Caco-2 (cell line): ENCODE measurements around the gene HGFAC. TPM values are rescaled to one million over a fixed set of nuclear protein-coding genes. Genes with fewer than 3 reads are reported as not detected.

ENCODE experiments used
- BruUV-seq: library from RNA; stranded (reverse); fragments of 400-500 nt; replicated peaks from 2 replicates; lab custom pipeline; 2021; lab: Mats Ljungman, UMichigan
- CTCF ChIA-PET: fragments of 300-600 bp; sonication (Branson Sonifier 250); formaldehyde crosslinking; loops from one replicate; lab custom pipeline; 2022; ENCODE audit warnings: antibody characterized with exemption; lab: Charles Lee
- POLR2A ChIA-PET: fragments of 300-600 bp; sonication (Branson Sonifier 250); formaldehyde crosslinking; loops from one replicate; lab custom pipeline; 2022; ENCODE audit warnings: antibody characterized with exemption; lab: Charles Lee
- DNase-seq, 2 experiments: peaks; one replicate each; pipeline versions ENCODE4 v3.0.0 to v3.0.0-alpha.2; 2020 to 2022
- H3K27me3 ChIP-seq: replicated peaks from 2 replicates; pipeline ENCODE4 v1.6.0; 2011; ENCODE audit warnings: low read length; ENCODE audit not compliant: control insufficient read depth, insufficient read depth
- H3K36me3 ChIP-seq: 2 replicates; pipeline ENCODE4 v1.5.1; 2011; ENCODE audit warnings: low read length; ENCODE audit not compliant: control insufficient read depth, insufficient read depth
- H3K4me1 ChIP-seq: fragments of 250-450 bp; sonication (Bioruptor Pico); 2 replicates; pipeline ENCODE4 v1.5.1; 2020; ENCODE audit warnings: mild to moderate bottlenecking
- H3K4me3 ChIP-seq: 2 replicates; pipeline ENCODE4 v1.5.1; 2011; ENCODE audit warnings: low read depth, mild to moderate bottlenecking, control low read depth, low read length
- H3K9me3 ChIP-seq: fragments of 250-450 bp; sonication (Bioruptor Pico); 2 replicates; pipeline ENCODE4 v1.5.1; 2020; ENCODE audit warnings: mild to moderate bottlenecking, moderate library complexity
- H3K27ac Mint-ChIP-seq: one replicate; pipeline ENCODE4 v1.8.0; 2022; ENCODE audit warnings: mixed read lengths; ENCODE audit not compliant: unreplicated experiment
- H3K27me3 Mint-ChIP-seq: one replicate; pipeline ENCODE4 v1.8.0; 2022; ENCODE audit warnings: mixed read lengths; ENCODE audit not compliant: insufficient read depth, unreplicated experiment
- H3K36me3 Mint-ChIP-seq: one replicate; pipeline ENCODE4 v1.8.0; 2022; ENCODE audit warnings: mild to moderate bottlenecking, mixed read lengths; ENCODE audit not compliant: insufficient read depth, unreplicated experiment
- H3K4me1 Mint-ChIP-seq: one replicate; pipeline ENCODE4 v1.8.0; 2022; ENCODE audit warnings: low read depth, mixed read lengths; ENCODE audit not compliant: unreplicated experiment
- H3K4me3 Mint-ChIP-seq: one replicate; pipeline ENCODE4 v1.8.0; 2022; ENCODE audit warnings: mild to moderate bottlenecking, moderate library complexity, mixed read lengths; ENCODE audit not compliant: unreplicated experiment
- H3K9me3 Mint-ChIP-seq: one replicate; pipeline ENCODE4 v1.8.0; 2022; ENCODE audit warnings: mixed read lengths; ENCODE audit not compliant: unreplicated experiment
- intact Hi-C: fragments of 100-400 bp; cut with micrococcal nuclease; formaldehyde crosslinking; loops from one replicate; pipeline ENCODE4 v1.10.0; 2022; ENCODE audit not compliant: unreplicated experiment
- total RNA-seq: library from RNA; stranded (reverse); gene quantifications from 2 replicates; pipeline ENCODE4 v1.2.3, GENCODE V29; 2022
- TF ChIP-seq, protein P1 (sequence below), 2 experiments: fragments of 200-600 bp in 1 of 2; IDR thresholded peaks; 1 replicate in 1 of 2; 2 replicates in 1 of 2; pipeline versions ENCODE4 v1.5.1 to v1.8.0; 2011 to 2022; ENCODE audit warnings: antibody characterized with exemption in 1 of 2, control low read depth in 1 of 2, inconsistent platforms in 1 of 2, low read depth in 1 of 2, low read length in 1 of 2, mild to moderate bottlenecking in 1 of 2, moderate library complexity in 1 of 2; ENCODE audit not compliant: insufficient read depth in 1 of 2, severe bottlenecking in 1 of 2, unreplicated experiment in 1 of 2

HGFAC gene
- total RNA-seq, 1 experiment from 2014 or later = 0.48 TPM

DNA sequence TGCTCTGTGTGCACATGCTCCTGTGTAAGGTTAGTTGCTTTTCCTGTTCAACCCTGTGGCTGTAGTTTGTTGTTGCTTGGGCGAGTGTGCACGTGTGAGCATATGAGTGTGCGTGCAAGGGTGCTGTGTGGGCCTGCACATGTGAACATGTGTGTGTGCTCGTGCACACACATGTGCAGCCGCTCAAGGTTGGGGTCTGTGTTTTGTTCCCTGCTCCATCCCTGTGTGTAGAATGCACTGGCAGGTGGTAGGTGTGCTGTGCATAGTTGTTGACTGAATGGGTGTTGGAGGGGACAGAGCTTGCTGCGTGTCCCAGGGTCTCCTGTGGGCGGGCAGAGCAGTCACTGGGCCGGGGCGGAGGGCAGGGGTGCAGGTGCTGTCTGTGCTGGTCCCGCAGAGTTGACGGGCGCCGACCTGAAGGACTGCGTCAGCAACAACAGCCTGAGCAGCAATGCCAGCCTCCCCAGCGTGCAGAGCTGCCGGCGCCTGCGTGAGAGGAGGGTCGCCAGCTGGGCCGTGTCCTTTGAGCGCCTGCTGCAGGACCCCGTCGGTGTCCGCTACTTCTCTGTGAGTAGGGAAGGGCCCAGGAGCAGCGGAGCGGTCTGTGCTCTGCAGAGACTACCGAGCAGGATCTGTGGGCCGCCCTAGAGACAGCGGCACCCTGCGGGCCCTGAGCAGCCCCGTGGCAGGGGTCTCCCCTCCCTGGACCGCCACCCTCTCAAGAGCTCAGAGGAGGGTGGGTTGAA is 27.9 kb upstream of the HGFAC start:
- Mint-ChIP-seq H3K4me3 (no peak overlapping the region), H3K27ac (no peak overlapping the region), H3K4me1 (no peaks in the 10 kb centered on the region), H3K9me3 (no peaks in the 10 kb centered on the region), H3K27me3 (no peaks in the 10 kb centered on the region), H3K36me3 (no peaks in the 10 kb centered on the region)
- TF ChIP-seq, protein P1, sequence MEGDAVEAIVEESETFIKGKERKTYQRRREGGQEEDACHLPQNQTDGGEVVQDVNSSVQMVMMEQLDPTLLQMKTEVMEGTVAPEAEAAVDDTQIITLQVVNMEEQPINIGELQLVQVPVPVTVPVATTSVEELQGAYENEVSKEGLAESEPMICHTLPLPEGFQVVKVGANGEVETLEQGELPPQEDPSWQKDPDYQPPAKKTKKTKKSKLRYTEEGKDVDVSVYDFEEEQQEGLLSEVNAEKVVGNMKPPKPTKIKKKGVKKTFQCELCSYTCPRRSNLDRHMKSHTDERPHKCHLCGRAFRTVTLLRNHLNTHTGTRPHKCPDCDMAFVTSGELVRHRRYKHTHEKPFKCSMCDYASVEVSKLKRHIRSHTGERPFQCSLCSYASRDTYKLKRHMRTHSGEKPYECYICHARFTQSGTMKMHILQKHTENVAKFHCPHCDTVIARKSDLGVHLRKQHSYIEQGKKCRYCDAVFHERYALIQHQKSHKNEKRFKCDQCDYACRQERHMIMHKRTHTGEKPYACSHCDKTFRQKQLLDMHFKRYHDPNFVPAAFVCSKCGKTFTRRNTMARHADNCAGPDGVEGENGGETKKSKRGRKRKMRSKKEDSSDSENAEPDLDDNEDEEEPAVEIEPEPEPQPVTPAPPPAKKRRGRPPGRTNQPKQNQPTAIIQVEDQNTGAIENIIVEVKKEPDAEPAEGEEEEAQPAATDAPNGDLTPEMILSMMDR (IDR thresholded peaks at IDR 0.05; ENCODE audit: insufficient read depth in 1 of 2, low read depth in 1 of 2, low read length in 1 of 2, severe bottlenecking in 1 of 2, unreplicated experiment in 1 of 2) = no peak
- BruUV-seq = no TSS peak
- no peaks in the 10 kb centered on the region for H3K4me1 ChIP-seq
- H3K27me3 ChIP-seq = no peaks in the 10 kb centered on the region
- peak in 1 of 2 experiments; percentile 14 for DNase-seq
- CTCF ChIA-PET = no interaction called here
- intact Hi-C loops = no loop called here
- H3K9me3 ChIP-seq = no peaks in the 10 kb centered on the region
- POLR2A ChIA-PET = no interaction called here
- no peak overlapping the region for H3K4me3 ChIP-seq
- no peaks in the 10 kb centered on the region for H3K36me3 ChIP-seq

- TF ChIP-seq, protein P1 (IDR thresholded peaks at IDR 0.05; ENCODE audit: insufficient read depth in 1 of 2, low read depth in 1 of 2, low read length in 1 of 2, severe bottlenecking in 1 of 2, unreplicated experiment in 1 of 2) = no peak
- BruUV-seq = no TSS peak
- ChIA-PET POLR2A (no interaction called here), CTCF (no interaction called here)
- Mint-ChIP-seq H3K4me3 (no peak overlapping the region), H3K27me3 (no peaks in the 10 kb centered on the region), H3K4me1 (no peaks in the 10 kb centered on the region), H3K36me3 (no peaks in the 10 kb centered on the region), H3K9me3 (no peaks in the 10 kb centered on the region), H3K27ac (no peak overlapping the region)
- Histone ChIP-seq H3K9me3 (no peaks in the 10 kb centered on the region), H3K4me1 (no peaks in the 10 kb centered on the region), H3K4me3 (no peak overlapping the region), H3K36me3 (no peaks in the 10 kb centered on the region), H3K27me3 (no peaks in the 10 kb centered on the region)
- peak in 1 of 2 experiments; percentile 9 for DNase-seq
- intact Hi-C loops = no loop called here
These were observed 27.1 kb upstream of the HGFAC start for GRCh38 chr4:3414421-3415279.

DNA sequence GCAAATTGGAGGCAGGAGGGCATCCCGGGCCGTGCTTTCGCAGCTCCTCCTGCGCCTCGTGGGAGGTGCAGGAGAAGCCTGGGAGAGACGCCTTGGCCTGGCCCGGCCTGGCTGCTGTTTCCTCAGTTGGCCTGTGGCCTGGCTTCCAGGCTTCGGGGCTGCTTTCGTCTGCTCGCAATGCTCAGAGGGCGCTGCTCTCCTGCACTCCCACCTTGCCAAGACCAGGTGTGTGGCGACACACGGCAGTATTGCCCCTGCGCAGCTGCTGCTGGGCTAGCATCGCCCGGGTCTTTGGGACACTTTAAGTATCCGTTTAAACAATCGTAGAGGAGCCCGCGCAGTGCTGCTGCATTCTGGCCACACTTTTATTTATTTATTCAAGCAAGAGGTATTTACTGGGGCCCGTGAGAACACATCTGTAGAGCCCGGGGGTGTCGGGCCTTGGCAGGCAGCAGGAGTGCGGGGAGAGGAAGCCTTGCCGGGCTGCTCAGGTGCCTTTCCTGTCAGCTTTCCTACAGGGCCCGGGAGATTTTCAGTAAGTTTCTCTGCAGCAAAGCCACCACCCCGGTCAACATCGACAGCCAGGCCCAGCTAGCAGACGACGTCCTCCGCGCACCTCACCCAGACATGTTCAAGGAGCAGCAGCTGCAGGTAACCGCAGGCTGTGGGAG is 26.2 kb upstream of the HGFAC start:
- Mint-ChIP-seq H3K9me3 (no peaks in the 10 kb centered on the region), H3K4me1 (no peaks in the 10 kb centered on the region), H3K36me3 (no peaks in the 10 kb centered on the region), H3K4me3 (no peak overlapping the region), H3K27ac (no peak overlapping the region), H3K27me3 (no peaks in the 10 kb centered on the region)
- BruUV-seq = no TSS peak
- intact Hi-C loops = no loop called here
- no peaks in the 10 kb centered on the region for H3K27me3 ChIP-seq
- H3K36me3 ChIP-seq = no peaks in the 10 kb centered on the region
- CTCF ChIA-PET = no interaction called here
- no peak overlapping the region for H3K4me3 ChIP-seq
- TF ChIP-seq, protein P1 (IDR thresholded peaks at IDR 0.05; ENCODE audit: insufficient read depth in 1 of 2, low read depth in 1 of 2, low read length in 1 of 2, severe bottlenecking in 1 of 2, unreplicated experiment in 1 of 2) = no peak
- POLR2A ChIA-PET = no interaction called here
- no peaks in the 10 kb centered on the region for H3K4me1 ChIP-seq
- no peaks in the 10 kb centered on the region for H3K9me3 ChIP-seq
- peak in 1 of 2 experiments; percentile 9 for DNase-seq
